DLD1 (cell line): Measurements from ENCODE around the gene APCDD1L.
"Not testable (repeated sequence)": the region's sequence is repeated elsewhere in the genome, so short reads cannot be mapped to it uniquely, and the experiment has no call there.

ENCODE experiments used
- in situ Hi-C: cut with HindIII; loops from 2 replicates; pipeline ENCODE4 v1.10.0; 2017; ENCODE audit warnings: low sequenced_read_pairs

The APCDD1L gene

GRCh38 chr20:58545565-58546415 lies 30.6 kb upstream of the APCDD1L start:
- in situ Hi-C loops: no loop called here

GRCh38 chr20:58544891-58545290 lies 29.7 kb upstream of the APCDD1L start:
- in situ Hi-C loops: no loop called here

- in situ Hi-C loops: no loop called here
Observed at GRCh38 chr20:58544286-58544685, 29.1 kb upstream of the APCDD1L start.

- in situ Hi-C loops: no loop called here
Observed at GRCh38 chr20:58543274-58543673, 28.1 kb upstream of the APCDD1L start.

- in situ Hi-C loops: no loop called here
Observed at GRCh38 chr20:58542411-58543095, 27.4 kb upstream of the APCDD1L start.

GRCh38 chr20:58542034-58542410 lies 26.8 kb upstream of the APCDD1L start:
- in situ Hi-C loops: not testable (repeated sequence)

GRCh38 chr20:58538752-58539151 lies 23.6 kb upstream of the APCDD1L start:
- in situ Hi-C loops: no loop called here

- in situ Hi-C loops: no loop called here
Observed at GRCh38 chr20:58537831-58538230, 22.6 kb upstream of the APCDD1L start.

GRCh38 chr20:58536289-58536688 lies 21.1 kb upstream of the APCDD1L start:
- in situ Hi-C loops: no loop called here

- in situ Hi-C loops: no loop called here
Observed at GRCh38 chr20:58531657-58532056, 16.5 kb upstream of the APCDD1L start.

- in situ Hi-C loops: no loop called here
Observed at GRCh38 chr20:58531063-58531462, 15.9 kb upstream of the APCDD1L start.

- in situ Hi-C loops: no loop called here
Observed at GRCh38 chr20:58528412-58528811, 13.2 kb upstream of the APCDD1L start.

- in situ Hi-C loops: no loop called here
Observed at GRCh38 chr20:58526411-58526810, 11.2 kb upstream of the APCDD1L start.

- in situ Hi-C loops: no loop called here
Observed at GRCh38 chr20:58524814-58525213, 9.6 kb upstream of the APCDD1L start.

GRCh38 chr20:58523971-58524315 lies 8.7 kb upstream of the APCDD1L start:
- in situ Hi-C loops: no loop called here

- in situ Hi-C loops: no loop called here
Observed at GRCh38 chr20:58523072-58523970, 8.1 kb upstream of the APCDD1L start.

- in situ Hi-C loops: no loop called here
Observed at GRCh38 chr20:58522666-58523065, 7.5 kb upstream of the APCDD1L start.

GRCh38 chr20:58521763-58522162 lies 6.6 kb upstream of the APCDD1L start:
- in situ Hi-C loops: no loop called here

- in situ Hi-C loops: no loop called here
Observed at GRCh38 chr20:58519940-58520712, 4.9 kb upstream of the APCDD1L start.

- in situ Hi-C loops: no loop called here
Observed at GRCh38 chr20:58518896-58519593, 3.8 kb upstream of the APCDD1L start.
